Measurements from ENCODE around the gene USP36.

DNA sequence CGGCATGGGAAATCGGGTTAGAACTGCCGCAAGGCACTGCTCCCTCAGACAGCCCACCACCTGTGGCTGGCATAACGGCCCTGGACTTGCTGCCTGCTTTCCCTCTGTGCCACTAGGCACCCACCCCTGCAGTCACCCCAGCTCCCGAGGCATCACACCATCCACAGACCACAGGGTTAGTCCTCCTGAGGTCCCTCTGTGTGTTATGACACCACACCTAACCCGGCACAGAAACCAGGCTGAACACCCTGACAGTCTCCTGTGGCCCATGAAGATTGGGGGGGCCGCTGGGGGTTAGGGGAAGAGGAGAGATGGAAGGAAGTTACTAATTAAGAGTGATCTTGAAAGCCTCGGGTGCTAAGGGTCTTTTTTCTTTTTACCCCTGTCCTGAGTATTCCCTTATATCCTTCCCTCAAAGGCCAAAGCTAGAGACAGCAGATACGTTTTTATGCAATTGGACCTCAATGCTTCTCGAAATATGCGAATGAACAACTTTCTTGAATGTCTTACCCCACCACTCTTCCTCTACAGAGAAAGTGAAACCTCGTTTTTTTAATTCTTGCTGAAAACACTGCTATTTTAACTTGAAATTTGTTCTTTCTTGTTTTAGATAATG, 65.5 kb downstream of the USP36 start:
- TF ChIP-seq GATA2 (IDR thresholded peaks at IDR 0.05; ENCODE audit: low read depth, low read length) (no peak), GATA3 (IDR thresholded peaks at IDR 0.05; ENCODE audit: low read depth, low read length) (no peak)

Data from SH-SY5Y (cell line).